Measurements from ENCODE around the gene FBXL15. TPM values are rescaled to one million over a fixed set of nuclear protein-coding genes. Genes with fewer than 3 reads are reported as not detected.

FBXL15 gene
- total and polyA plus RNA-seq, 2 of the 4 experiments (the other 2 are of a cell fraction) = 3.0 to 8.4 TPM

DNA sequence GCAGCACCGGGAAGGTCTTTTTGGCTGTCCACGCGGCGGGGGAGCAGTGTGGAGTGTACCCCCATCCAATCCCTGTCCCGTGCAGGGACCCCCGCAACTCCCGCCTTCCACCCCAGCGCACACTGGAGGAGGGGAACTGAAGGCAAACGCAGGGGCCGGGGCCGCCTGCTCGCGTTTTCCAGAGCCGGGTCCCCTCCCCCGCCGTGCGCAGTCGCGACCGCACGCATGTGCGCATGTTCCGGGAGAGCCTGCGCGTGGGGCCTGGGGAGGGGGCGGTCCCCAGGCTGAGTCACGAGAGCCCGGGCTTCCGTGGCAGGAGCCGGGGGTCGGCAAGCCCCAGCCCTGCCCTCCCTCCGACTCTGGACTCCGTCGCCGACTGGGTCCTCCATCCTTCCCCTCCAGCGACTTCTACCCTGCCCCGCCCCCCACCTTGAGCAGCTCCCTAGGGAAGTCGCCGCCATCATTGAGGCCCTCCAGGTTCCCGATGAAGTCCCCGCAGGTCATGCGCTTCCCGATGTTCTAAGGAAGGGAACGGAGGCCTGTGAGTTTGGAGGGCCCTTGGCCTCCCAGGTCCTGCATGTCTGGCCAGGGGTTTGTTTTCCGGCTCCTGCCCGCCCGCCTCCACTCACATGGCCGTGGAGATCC is 10.1 kb upstream of the FBXL15 start:
- H4K8ac ChIP-seq (ENCODE audit: low read depth in 2 of 2, low read length in 2 of 2) = peak overlapping the region; percentile 51 to 80; a peak in 2 of 4 replicates
- peak; percentile 22; the same call in 1 of the 2 replicates for TF ChIP-seq MXI1 (IDR thresholded peaks at IDR 0.05; ENCODE audit: borderline replicate concordance, low read depth, low read length)
- no peak for TF ChIP-seq BHLHE40 (IDR thresholded peaks at IDR 0.05; ENCODE audit: low read depth, low read length)
- TF ChIP-seq, protein P1, sequence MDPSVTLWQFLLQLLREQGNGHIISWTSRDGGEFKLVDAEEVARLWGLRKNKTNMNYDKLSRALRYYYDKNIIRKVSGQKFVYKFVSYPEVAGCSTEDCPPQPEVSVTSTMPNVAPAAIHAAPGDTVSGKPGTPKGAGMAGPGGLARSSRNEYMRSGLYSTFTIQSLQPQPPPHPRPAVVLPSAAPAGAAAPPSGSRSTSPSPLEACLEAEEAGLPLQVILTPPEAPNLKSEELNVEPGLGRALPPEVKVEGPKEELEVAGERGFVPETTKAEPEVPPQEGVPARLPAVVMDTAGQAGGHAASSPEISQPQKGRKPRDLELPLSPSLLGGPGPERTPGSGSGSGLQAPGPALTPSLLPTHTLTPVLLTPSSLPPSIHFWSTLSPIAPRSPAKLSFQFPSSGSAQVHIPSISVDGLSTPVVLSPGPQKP (IDR thresholded peaks at IDR 0.05; ENCODE audit: borderline replicate concordance, low read depth, low read length) = no peak
- no peak for TF ChIP-seq CEBPB (IDR thresholded peaks at IDR 0.05; ENCODE audit: low read depth, low read length)
- TF ChIP-seq RAD21 (IDR thresholded peaks at IDR 0.05; ENCODE audit: low read length) = no peak
- no peak overlapping the region; the same call in 1 of the 2 replicates for H3K27ac ChIP-seq (ENCODE audit: insufficient read depth, low read length)
- dilution Hi-C loops (cut with HindIII; ENCODE audit: low sequenced_read_pairs, unreplicated experiment) (no loop called here), in situ Hi-C loops (cut with MboI; ENCODE audit: low sequenced_read_pairs) (no loop called here), intact Hi-C loops (cut with micrococcal nuclease) (no loop called here)
- peak overlapping the region; percentile 51; the same call in 1 of the 2 replicates for H4K5ac ChIP-seq (ENCODE audit: low read depth, low read length)
- H3K79me1 ChIP-seq (ENCODE audit: low read depth in 1 of 2, low read length in 2 of 2) = peaks cover 0 to 4% of the 10 kb centered on the region in 2 experiments; a peak in 1 of 4 replicates
- no peak overlapping the region for H2BK5ac ChIP-seq (ENCODE audit: low read depth, low read length, poor library complexity, severe bottlenecking)
- H3K9me1 ChIP-seq (ENCODE audit: insufficient read depth, low read length) = peaks cover 11% of the 10 kb centered on the region; the same call in 1 of the 2 replicates
- no peak overlapping the region for H2BK120ac ChIP-seq (ENCODE audit: low read depth, low read length)
- no peaks in the 10 kb centered on the region for H3K9me3 ChIP-seq (ENCODE audit: control insufficient read depth, insufficient read depth, low read length)
- no peak overlapping the region for H3K23ac ChIP-seq (ENCODE audit: low read depth, low read length)
- H3K4me1 ChIP-seq (ENCODE audit: control insufficient read depth, insufficient read depth, low read length) = peaks cover 8% of the 10 kb centered on the region; the same call in 1 of the 2 replicates
- peak overlapping the region; percentile 30 for H3K4me3 ChIP-seq (ENCODE audit: insufficient read depth, low read depth, low read length)
- BruUV-seq (replicated peaks) = no TSS peak
- H3K9ac ChIP-seq (ENCODE audit: low read depth, low read length) = peak overlapping the region; percentile 22
- WGBS, 2 experiments (ENCODE audit: extremely low coverage in 2 of 2, insufficient read length in 1 of 2) = 29% methylated on average over 4 of the region's 48 CpGs; no CpG with 5 or more reads in 1 of the 2 experiments
- peaks cover 64% of the 10 kb centered on the region for H3K27me3 ChIP-seq (ENCODE audit: control insufficient read depth, insufficient read depth, low read length)
- H4K20me1 ChIP-seq (ENCODE audit: insufficient read depth, low read length) = no peaks in the 10 kb centered on the region; the same call in 1 of the 2 replicates
- no peak overlapping the region for H3K56ac ChIP-seq (ENCODE audit: extremely low read depth, insufficient read depth, low read length)
- H3K14ac ChIP-seq (replicated peaks; ENCODE audit: low read depth, low read length) = 0 out of 2 replicates have a peak overlapping the region, but pooled peaks have one; percentile 15
- H3K4ac ChIP-seq (ENCODE audit: low read depth, low read length) = peak overlapping the region; percentile 52
- peak overlapping the region; percentile 86 for H2AK9ac ChIP-seq (replicated peaks; ENCODE audit: low read depth, low read length, poor library complexity)
- CTCF ChIA-PET = interaction anchor here (0.6 to 0.7 kb wide), 2 partner anchors 8 to 11 kb away, joined by 3 read pairs; no protein-coding TSS in a partner anchor
- peak overlapping the region; percentile 83; the same call in 1 of the 2 replicates for H2AK5ac ChIP-seq (ENCODE audit: low read depth, low read length)
- no peak overlapping the region; the same call in 1 of the 2 replicates for H4K91ac ChIP-seq (ENCODE audit: insufficient read depth, low read depth, low read length)
- H2BK20ac ChIP-seq (ENCODE audit: low read depth, low read length) = no peak overlapping the region
- H3K18ac ChIP-seq (ENCODE audit: low read depth, low read length) = no peak overlapping the region; the same call in 1 of the 2 replicates
- no peaks in the 10 kb centered on the region for H3K36me3 ChIP-seq (ENCODE audit: control insufficient read depth, insufficient read depth, low read length)
- peak; percentile 56 for ATAC-seq (ENCODE audit: low read depth)
- peak overlapping the region; percentile 36 for H3K4me2 ChIP-seq (ENCODE audit: low read depth, low read length)
- H2BK15ac ChIP-seq (ENCODE audit: low read depth, low read length) = no peak overlapping the region
- DNase-seq = no peak
- H2AFZ ChIP-seq (replicated peaks; ENCODE audit: low read length, poor library complexity) = peak overlapping the region; percentile 88
- POLR2A ChIA-PET (ENCODE audit: unreplicated experiment) = no interaction called here
